ENCODE data around the gene RXYLT1.

The RXYLT1 gene

DNA sequence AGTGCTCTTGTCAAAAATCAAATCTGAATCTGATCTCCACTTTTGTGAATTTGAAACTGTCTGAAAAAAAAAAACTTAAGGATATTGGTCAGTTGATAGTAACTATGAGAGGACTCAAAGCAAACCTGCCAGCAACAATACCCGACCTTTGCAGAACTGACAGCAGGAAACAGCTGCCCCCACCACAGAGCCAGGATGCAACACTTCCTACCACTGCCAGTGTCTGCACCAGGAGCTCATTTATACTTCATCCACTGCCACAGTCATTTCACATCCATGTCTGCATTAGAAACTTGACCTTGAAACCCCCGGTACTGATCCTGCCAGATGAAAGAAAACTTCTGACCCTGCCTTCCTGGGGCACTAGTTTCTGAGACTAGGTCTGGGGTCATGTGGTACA is 27.4 kb upstream of the RXYLT1 start:
- no peaks in the 10 kb centered on the region for H3K27me3 ChIP-seq (ENCODE audit: insufficient read depth, low read depth, severe bottlenecking)
- no peaks in the 10 kb centered on the region for H3K9me3 ChIP-seq (ENCODE audit: severe bottlenecking)
- no peak overlapping the region for H3K27ac ChIP-seq
- no peaks in the 10 kb centered on the region for H3K36me3 ChIP-seq
- TF ChIP-seq, protein P1, sequence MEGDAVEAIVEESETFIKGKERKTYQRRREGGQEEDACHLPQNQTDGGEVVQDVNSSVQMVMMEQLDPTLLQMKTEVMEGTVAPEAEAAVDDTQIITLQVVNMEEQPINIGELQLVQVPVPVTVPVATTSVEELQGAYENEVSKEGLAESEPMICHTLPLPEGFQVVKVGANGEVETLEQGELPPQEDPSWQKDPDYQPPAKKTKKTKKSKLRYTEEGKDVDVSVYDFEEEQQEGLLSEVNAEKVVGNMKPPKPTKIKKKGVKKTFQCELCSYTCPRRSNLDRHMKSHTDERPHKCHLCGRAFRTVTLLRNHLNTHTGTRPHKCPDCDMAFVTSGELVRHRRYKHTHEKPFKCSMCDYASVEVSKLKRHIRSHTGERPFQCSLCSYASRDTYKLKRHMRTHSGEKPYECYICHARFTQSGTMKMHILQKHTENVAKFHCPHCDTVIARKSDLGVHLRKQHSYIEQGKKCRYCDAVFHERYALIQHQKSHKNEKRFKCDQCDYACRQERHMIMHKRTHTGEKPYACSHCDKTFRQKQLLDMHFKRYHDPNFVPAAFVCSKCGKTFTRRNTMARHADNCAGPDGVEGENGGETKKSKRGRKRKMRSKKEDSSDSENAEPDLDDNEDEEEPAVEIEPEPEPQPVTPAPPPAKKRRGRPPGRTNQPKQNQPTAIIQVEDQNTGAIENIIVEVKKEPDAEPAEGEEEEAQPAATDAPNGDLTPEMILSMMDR (IDR thresholded peaks at IDR 0.05; ENCODE audit: low read depth, low read length): no peak
- H3K4me3 ChIP-seq (ENCODE audit: low read depth, low read length): no peak overlapping the region
- no peak for DNase-seq

- Histone ChIP-seq H3K27me3 (ENCODE audit: insufficient read depth, low read depth, severe bottlenecking) (no peaks in the 10 kb centered on the region), H3K9me3 (ENCODE audit: severe bottlenecking) (no peaks in the 10 kb centered on the region), H3K36me3 (no peaks in the 10 kb centered on the region), H3K4me3 (ENCODE audit: low read depth, low read length) (no peak overlapping the region), H3K27ac (no peak overlapping the region)
- DNase-seq: no peak
- TF ChIP-seq, protein P1 (IDR thresholded peaks at IDR 0.05; ENCODE audit: low read depth, low read length): no peak
Measured at GRCh38 chr12:63752841-63753240, 26.9 kb upstream of the RXYLT1 start.

DNA sequence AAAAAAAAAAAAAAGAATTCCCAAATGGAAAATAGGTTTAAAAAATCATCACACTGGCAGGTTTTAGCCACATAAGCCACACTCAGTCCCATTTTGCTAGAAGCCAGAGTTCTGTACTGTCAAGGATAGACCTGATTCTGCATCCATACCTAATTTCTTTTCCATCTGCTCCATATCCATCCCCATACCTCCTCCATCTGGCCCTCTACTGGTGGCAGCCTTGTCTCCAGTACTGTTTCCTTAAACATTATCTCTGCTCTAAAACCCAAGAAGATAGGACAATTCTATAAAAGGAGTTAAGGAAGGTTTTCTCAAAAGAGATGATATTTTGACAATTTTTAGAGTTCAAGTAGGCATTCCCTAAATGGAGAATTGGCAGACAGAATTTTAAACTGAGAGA is 26.0 kb upstream of the RXYLT1 start:
- H3K27ac ChIP-seq: no peak overlapping the region
- peak; percentile 9 for DNase-seq
- no peaks in the 10 kb centered on the region for H3K27me3 ChIP-seq (ENCODE audit: insufficient read depth, low read depth, severe bottlenecking)
- TF ChIP-seq, protein P1 (IDR thresholded peaks at IDR 0.05; ENCODE audit: low read depth, low read length): 0 out of 2 replicates have a peak, but pooled peaks have one; percentile 14
- H3K4me3 ChIP-seq (ENCODE audit: low read depth, low read length): no peak overlapping the region
- no peaks in the 10 kb centered on the region for H3K9me3 ChIP-seq (ENCODE audit: severe bottlenecking)
- no peaks in the 10 kb centered on the region for H3K36me3 ChIP-seq

DNA sequence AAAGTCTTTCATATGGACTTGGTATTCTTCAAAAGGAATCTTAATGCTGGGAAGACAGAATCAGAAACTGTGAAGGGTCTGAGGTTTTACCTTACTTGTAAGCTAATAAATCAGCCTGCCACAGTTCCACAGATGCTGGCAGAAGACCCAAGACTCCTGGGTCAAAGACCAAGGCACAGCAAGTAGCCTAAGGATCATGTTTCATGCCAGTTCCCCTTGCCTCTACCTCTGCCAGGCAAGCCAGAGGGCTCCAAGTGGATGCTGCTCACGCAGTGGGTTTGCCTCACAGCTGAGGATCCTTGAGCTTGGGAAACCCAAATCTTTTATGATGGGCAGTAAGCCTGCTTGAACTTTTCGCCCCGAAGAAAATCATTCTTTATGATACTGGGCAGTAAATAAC is 15.2 kb upstream of the RXYLT1 start:
- Histone ChIP-seq H3K27me3 (ENCODE audit: insufficient read depth, low read depth, severe bottlenecking) (no peaks in the 10 kb centered on the region), H3K27ac (no peak overlapping the region), H3K9me3 (ENCODE audit: severe bottlenecking) (no peaks in the 10 kb centered on the region), H3K4me3 (ENCODE audit: low read depth, low read length) (no peak overlapping the region), H3K36me3 (no peaks in the 10 kb centered on the region)
- DNase-seq: no peak
- TF ChIP-seq, protein P1 (IDR thresholded peaks at IDR 0.05; ENCODE audit: low read depth, low read length): no peak

DNA sequence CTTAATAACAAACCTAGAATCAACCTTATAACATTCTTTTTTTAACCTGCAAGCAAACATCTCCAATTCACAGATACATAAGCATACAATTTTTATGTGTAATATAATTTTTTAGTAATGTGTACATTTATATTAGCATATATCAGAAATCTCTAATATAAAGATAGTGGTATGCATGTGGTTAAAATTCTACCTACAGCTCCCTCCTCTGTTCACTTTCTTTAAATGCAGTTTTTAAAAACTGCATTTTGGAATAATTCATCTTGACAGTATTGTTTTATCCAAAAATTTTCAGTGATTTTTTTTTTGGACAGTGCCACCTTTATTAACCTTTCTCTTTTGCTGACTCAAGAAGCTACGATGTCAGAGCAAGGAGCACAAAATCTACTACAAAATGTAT is 13.2 kb upstream of the RXYLT1 start:
- TF ChIP-seq, protein P1 (IDR thresholded peaks at IDR 0.05; ENCODE audit: low read depth, low read length): no peak
- Histone ChIP-seq H3K27me3 (ENCODE audit: insufficient read depth, low read depth, severe bottlenecking) (no peaks in the 10 kb centered on the region), H3K4me3 (ENCODE audit: low read depth, low read length) (no peak overlapping the region), H3K9me3 (ENCODE audit: severe bottlenecking) (peaks cover 4% of the 10 kb centered on the region), H3K27ac (no peak overlapping the region), H3K36me3 (no peaks in the 10 kb centered on the region)
- no peak for DNase-seq

DNA sequence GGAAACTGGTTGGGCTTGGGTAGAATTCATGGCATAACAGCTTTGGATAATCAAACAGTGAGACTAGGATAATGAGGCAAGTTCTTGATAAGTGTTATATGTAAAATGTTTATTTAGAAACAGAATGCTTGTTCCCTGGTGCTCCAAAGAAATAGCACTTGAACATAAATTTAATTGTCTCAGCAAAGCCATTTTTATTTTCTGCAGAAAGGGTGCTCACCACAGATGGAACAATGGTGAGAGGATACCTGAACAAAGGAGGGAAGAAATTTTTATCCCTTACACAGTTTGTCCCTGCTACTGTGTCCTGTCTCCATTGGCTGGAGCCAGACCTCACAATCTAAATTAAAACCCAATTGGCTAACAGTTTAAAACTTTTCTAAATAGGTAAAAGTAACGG is 9.3 kb upstream of the RXYLT1 start:
- peaks cover 4% of the 10 kb centered on the region for H3K9me3 ChIP-seq (ENCODE audit: severe bottlenecking)
- DNase-seq: no peak
- H3K27me3 ChIP-seq (ENCODE audit: insufficient read depth, low read depth, severe bottlenecking): no peaks in the 10 kb centered on the region
- H3K27ac ChIP-seq: no peak overlapping the region
- H3K4me3 ChIP-seq (ENCODE audit: low read depth, low read length): no peak overlapping the region
- no peaks in the 10 kb centered on the region for H3K36me3 ChIP-seq
- TF ChIP-seq, protein P1 (IDR thresholded peaks at IDR 0.05; ENCODE audit: low read depth, low read length): no peak

Measured in WERI-Rb-1 (cell line).